NCI-H2029 treated with DMSO at 0.1 percent for 48 hours (cell line): ENCODE results near the gene ADAMTS14.
A peak's percentile ranks its signal among the peaks of the same experiment; 100 is the strongest.

ENCODE experiments used
- DNase-seq: peaks from one replicate; lab custom pipeline; 2025; lab: John Stamatoyannopoulos, UW

The ADAMTS14 gene

GRCh38 chr10:70729763-70730357, 57.6 kb downstream of the ADAMTS14 start:
- peak; percentile 2 for DNase-seq

- no peak for DNase-seq
These were observed 58.6 kb downstream of the ADAMTS14 start for GRCh38 chr10:70730955-70731354.

GRCh38 chr10:70732569-70732968, 60.3 kb downstream of the ADAMTS14 start:
- no peak for DNase-seq

- no peak for DNase-seq
These were observed 60.7 kb downstream of the ADAMTS14 start for GRCh38 chr10:70733051-70733450.

- no peak for DNase-seq
These were observed 62.9 kb downstream of the ADAMTS14 start for GRCh38 chr10:70735161-70735560.

- no peak for DNase-seq
These were observed 64.2 kb downstream of the ADAMTS14 start for GRCh38 chr10:70736525-70736924.

- no peak for DNase-seq
These were observed 64.9 kb downstream of the ADAMTS14 start for GRCh38 chr10:70737250-70737649.

GRCh38 chr10:70738006-70738760, 65.9 kb downstream of the ADAMTS14 start:
- DNase-seq, result no peak

- no peak for DNase-seq
These were observed 66.4 kb downstream of the ADAMTS14 start for GRCh38 chr10:70738761-70739121.

GRCh38 chr10:70740406-70741288, 68.3 kb downstream of the ADAMTS14 start:
- no peak for DNase-seq

GRCh38 chr10:70742537-70743429, 70.5 kb downstream of the ADAMTS14 start:
- DNase-seq, result no peak

GRCh38 chr10:70743430-70743788, 71.1 kb downstream of the ADAMTS14 start:
- no peak for DNase-seq

GRCh38 chr10:70743879-70744278, 71.6 kb downstream of the ADAMTS14 start:
- DNase-seq, result no peak

- no peak for DNase-seq
These were observed 72.4 kb downstream of the ADAMTS14 start for GRCh38 chr10:70744617-70745143.

GRCh38 chr10:70745555-70745954, 73.2 kb downstream of the ADAMTS14 start:
- no peak for DNase-seq

GRCh38 chr10:70747192-70747965, 75.1 kb downstream of the ADAMTS14 start:
- no peak for DNase-seq

GRCh38 chr10:70748305-70748704, 76.0 kb downstream of the ADAMTS14 start:
- no peak for DNase-seq

GRCh38 chr10:70748801-70749573, 76.7 kb downstream of the ADAMTS14 start:
- DNase-seq, result no peak

- DNase-seq, result no peak
These were observed 77.5 kb downstream of the ADAMTS14 start for GRCh38 chr10:70749756-70750155.

GRCh38 chr10:70750156-70750703, 77.9 kb downstream of the ADAMTS14 start:
- no peak for DNase-seq
